SU-DHL-6 (cell line): ENCODE data around the gene LRRK1.

ENCODE experiments used
- EZH2phosphoT487 ChIP-seq: fragments of 200-600 bp; sonication (generic), shearing (Covaris generic); conservative IDR thresholded peaks from 2 replicates; pipeline ENCODE4 v1.6.1; 2018; ENCODE audit warnings: mild to moderate bottlenecking, antibody characterized with exemption, low read length, moderate library complexity, mixed read lengths
- TF ChIP-seq, protein P1 (sequence below): fragments of 200-600 bp; sonication (generic); IDR thresholded peaks from one replicate; pipeline ENCODE4 v1.5.1; 2017; ENCODE audit warnings: antibody characterized with exemption, mild to moderate bottlenecking, low read length, moderate library complexity; ENCODE audit not compliant: insufficient read depth, poor library complexity, severe bottlenecking

GRCh38 chr15:101112336-101113113 is 193.4 kb downstream of the LRRK1 start:
- TF ChIP-seq, protein P1, sequence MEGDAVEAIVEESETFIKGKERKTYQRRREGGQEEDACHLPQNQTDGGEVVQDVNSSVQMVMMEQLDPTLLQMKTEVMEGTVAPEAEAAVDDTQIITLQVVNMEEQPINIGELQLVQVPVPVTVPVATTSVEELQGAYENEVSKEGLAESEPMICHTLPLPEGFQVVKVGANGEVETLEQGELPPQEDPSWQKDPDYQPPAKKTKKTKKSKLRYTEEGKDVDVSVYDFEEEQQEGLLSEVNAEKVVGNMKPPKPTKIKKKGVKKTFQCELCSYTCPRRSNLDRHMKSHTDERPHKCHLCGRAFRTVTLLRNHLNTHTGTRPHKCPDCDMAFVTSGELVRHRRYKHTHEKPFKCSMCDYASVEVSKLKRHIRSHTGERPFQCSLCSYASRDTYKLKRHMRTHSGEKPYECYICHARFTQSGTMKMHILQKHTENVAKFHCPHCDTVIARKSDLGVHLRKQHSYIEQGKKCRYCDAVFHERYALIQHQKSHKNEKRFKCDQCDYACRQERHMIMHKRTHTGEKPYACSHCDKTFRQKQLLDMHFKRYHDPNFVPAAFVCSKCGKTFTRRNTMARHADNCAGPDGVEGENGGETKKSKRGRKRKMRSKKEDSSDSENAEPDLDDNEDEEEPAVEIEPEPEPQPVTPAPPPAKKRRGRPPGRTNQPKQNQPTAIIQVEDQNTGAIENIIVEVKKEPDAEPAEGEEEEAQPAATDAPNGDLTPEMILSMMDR = no peak
- TF ChIP-seq EZH2phosphoT487 = no peak
